AG09309 (cell line): ENCODE measurements around the gene MAP4K3.

Source experiments
- DNase-seq: peaks from one replicate; pipeline ENCODE4 v3.0.0-alpha.2; 2010; ENCODE audit warnings: low read depth
- H3K4me3 ChIP-seq: 2 replicates; pipeline ENCODE4 v1.5.1; 2011; ENCODE audit warnings: mild to moderate bottlenecking, low read depth, low read length, moderate library complexity; ENCODE audit not compliant: control insufficient read depth
- CTCF ChIP-seq: IDR thresholded peaks from 2 replicates; pipeline ENCODE4 v1.5.1; 2011; ENCODE audit warnings: mild to moderate bottlenecking, low read depth, low read length, inconsistent platforms; ENCODE audit not compliant: insufficient read depth, control insufficient read depth; ENCODE audit errors: missing control alignments

The MAP4K3 gene

GRCh38 chr2:39413063-39413737 lies 23.9 kb downstream of the MAP4K3 start:
- no peak for DNase-seq
- no peak overlapping the region for H3K4me3 ChIP-seq
- TF ChIP-seq CTCF, result no peak

- H3K4me3 ChIP-seq, result no peak overlapping the region
- no peak for DNase-seq
- TF ChIP-seq CTCF, result no peak
Measured at GRCh38 chr2:39411181-39411944, 25.7 kb downstream of the MAP4K3 start.

GRCh38 chr2:39409697-39410389 lies 27.2 kb downstream of the MAP4K3 start:
- DNase-seq, result no peak
- no peak overlapping the region for H3K4me3 ChIP-seq
- TF ChIP-seq CTCF, result no peak

- TF ChIP-seq CTCF, result no peak
- no peak for DNase-seq
- no peak overlapping the region for H3K4me3 ChIP-seq
Measured at GRCh38 chr2:39408351-39409136, 28.5 kb downstream of the MAP4K3 start.

- H3K4me3 ChIP-seq, result no peak overlapping the region
- DNase-seq, result no peak
- no peak for TF ChIP-seq CTCF
Measured at GRCh38 chr2:39407516-39408296, 29.4 kb downstream of the MAP4K3 start.
